GM19455 (cell line): Measurements from ENCODE around the gene SERPINA5.

Experiments used
- ATAC-seq: cut with Tn5 transposase; IDR thresholded peaks from one replicate; pipeline ENCODE4 v1.9.1; 2021; ENCODE audit not compliant: unreplicated experiment

SERPINA5 gene

DNA sequence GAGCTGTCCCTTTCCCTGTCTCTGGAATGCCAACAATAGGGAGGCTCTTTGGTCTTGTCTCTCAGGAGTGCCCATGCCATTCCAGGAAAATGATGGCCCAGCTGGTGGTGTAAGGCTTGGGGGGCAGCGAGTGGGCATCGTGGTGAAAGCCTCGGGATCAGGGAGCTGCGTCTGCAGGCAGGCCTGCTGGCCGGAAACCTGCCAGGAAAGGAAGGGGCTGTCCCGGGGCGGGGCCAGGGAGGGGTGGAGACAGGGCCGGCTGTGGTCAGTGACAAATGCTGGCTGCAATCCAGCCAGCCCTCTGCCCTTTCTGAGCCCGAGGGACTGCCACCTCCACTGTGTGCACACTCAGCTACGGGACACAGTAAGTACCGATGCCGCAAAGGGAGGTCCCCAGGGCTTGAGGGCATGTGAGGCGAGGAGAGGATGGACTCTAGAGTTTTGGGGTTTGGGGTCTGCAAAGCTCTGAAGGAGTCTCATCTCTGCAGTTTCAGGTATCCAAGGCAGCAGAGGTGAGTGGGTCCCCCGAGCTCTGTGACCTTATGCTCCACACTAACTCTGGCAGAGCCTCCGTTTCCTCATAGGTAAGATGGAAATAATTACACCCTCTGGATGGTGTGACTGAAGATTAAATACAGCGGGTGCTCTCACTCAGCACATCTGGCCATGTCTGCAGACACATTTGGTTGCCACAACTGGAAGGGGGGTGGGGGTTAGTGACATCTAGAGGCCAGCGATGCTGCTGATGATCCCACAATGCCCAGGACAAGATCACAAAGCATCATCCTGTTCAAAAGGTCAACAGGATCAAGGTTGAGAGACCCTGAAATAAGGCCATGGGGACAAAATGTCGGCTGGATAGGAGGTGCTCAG is at the start of gene SERPINA5:
TSS of gene SERPINA5 (plus strand) at position 300 of the 873 bp plus-strand sequence. CDS start 5,937 bp downstream, outside the sequence.
- no peak for ATAC-seq

- no peak for ATAC-seq
Observed at GRCh38 chr14:94532447-94532846, 48.8 kb upstream of the SERPINA5 start.

GRCh38 chr14:94535506-94535905 is 45.7 kb upstream of the SERPINA5 start:
- ATAC-seq = no peak

- no peak for ATAC-seq
Observed at GRCh38 chr14:94536836-94537235, 44.4 kb upstream of the SERPINA5 start.

DNA sequence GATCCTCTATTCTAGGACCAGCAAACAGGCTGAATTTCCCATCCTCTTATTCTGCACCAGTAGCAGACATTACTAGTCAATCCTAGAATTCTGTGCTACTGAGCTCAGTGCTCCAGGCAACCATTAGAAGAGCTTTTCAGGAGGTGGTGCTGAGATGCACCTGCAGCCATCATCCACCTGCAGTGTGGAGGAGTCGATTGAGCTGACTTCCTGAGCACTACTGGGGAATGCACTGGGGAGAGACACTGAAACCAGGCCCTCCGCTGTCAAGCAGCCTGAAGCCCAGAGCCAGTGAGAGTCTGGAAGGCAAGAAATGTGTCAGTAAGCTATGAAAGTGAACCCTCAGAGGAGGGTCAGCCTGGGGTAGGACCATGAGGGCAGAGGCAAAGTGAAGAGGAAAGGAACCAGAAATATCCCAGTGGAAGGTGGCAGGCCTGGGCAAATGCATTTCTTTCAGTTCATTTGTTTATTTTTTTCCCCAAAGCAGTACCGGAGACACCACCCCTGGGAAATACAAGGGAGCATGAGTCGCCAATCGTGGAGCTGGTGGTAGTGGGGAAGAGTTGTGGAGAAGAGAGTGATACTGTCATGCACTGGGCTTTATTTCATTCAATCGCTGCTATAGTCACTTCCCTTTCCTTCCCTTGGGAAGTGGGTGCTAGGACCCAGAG is 43.0 kb upstream of the SERPINA5 start:
- ATAC-seq = no peak

GRCh38 chr14:94539181-94539580 is 42.0 kb upstream of the SERPINA5 start:
- ATAC-seq = no peak

DNA sequence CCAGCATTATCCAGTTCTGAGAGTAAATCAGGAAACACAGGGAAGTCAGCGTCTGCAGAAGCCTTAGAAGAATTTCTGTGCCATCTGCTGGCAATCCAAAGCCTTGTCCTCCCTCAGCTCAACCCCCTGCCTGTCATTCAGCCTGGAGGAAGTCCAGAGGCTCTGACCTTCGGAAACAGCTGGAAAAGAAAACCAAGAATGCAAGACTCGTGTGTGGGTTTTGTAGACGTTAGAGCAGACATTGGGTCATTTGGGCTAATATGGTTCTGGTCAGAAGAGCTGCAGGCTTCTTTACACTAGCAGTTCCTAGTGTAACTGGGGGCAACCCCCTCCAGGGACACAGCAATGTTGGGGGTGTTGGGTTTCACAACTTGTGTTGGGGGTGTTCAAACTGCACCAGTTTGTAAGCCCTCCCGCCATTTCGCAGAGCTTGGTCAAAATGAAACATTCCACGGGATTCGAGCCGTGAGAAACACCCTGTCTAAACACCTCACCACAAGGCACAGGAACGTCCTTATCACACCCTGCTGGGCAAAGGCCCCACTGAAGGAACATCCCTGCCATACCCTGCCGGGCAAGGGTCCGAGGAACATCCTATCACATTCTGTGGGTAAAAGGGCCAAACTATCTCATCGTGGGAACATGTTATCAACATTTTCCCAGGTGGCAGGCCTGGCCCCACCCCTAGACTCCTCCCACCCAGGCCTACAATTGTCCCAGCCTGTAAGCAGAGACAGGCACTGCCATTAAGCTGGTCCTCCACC is 41.0 kb upstream of the SERPINA5 start:
- no peak for ATAC-seq

DNA sequence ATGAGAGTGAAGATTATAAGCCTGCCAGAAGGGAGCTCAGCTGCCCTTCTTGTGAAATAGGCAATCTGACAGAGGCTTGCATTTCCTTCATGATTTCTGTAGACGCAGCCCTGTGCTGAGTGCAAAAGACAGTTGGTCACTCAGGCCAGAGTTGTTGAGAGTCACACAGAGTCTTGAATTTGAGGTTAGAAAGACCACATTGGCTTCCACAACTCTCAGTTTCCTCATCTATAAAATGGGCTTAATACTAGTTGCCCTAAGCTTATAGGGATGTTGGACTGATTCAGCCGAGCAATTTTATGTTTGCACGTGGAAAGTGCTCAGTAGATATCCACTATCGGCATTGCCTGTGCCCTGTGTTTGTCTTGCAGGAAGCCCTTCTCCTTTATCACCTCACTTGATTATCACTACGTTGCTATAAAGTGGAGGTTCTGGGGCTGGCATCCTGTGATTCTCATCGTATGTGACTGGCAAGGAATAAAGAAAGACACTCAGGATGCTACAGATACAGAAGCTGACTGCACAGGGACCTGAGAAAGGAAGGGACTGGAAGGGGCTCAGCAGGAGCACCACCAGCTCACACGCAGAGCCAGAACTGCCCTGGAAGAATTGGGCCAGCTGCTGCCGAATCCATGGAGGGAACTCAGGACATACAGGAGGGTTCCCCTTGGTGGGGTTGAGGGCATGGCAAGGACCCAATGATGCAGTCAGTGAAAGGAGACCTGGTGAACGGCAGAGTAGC is 39.8 kb upstream of the SERPINA5 start:
- ATAC-seq = no peak

DNA sequence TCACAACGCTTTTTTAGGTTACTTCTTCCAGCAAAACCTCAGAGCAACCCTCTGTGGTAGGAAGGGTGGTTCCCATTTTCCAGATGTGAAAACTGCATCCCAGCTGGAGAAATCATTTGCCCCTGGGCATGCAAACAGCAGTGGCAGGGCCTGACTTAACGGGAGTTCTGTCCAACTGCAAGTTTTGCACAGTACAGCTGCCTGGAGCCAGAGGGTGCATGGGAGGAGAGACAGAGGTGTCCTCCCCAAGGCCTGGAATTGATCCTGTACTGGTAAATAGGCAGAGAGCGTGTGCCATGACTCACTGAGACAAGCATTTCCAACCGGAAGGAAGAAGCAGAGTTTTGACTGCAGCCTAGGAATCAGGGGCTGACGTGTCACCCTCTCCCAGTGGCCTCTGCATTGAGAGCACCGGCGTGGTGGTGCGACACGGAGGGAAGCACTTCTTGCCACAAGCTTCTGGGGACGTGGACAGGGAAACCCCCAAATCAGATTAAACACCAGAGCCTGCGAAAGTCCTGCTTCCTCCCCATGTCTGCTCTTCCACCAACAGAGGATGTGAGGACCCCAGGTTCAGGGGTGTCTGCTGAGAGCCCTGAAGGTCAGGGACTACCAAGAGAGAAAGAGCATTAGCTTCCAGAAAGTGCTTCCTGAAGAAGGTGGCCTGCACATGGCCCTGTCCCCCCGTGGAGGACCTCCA is 39.0 kb upstream of the SERPINA5 start:
- no peak for ATAC-seq

GRCh38 chr14:94542811-94543440 is 38.3 kb upstream of the SERPINA5 start:
- no peak for ATAC-seq

DNA sequence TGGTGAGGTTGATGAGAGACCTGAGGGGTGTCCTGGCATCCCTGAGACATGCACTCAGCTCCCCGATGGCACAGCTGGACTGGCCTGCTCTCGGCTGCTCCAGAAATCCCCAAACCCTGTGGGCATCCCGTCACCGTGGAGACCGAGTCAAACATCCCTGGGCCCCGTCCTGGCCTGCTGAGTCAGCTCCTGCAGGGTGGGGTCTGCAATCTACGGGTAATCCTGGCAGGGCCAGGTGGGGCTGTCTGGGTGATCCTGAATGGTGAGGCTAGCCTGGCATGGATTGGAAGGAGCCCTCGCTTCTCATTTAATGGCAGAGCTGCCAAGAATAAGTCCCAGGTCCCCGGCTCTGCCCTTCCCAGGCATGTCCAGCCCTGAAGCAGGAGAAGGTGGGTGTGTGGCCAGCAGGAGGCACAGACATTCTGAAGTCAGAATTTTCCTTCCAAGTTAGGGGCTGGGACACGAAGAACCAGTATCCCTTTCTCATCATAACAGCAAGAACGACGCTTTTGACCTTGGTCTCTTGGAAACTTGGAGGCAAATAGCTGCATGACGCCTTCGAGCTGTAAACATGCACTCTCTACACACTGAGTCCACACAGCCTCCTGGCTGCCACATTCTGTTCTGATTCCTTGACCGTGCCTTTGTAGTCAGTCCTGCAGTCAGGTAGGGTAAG is 37.6 kb upstream of the SERPINA5 start:
- ATAC-seq = no peak

- no peak for ATAC-seq
Observed at GRCh38 chr14:94544726-94545125, 36.5 kb upstream of the SERPINA5 start.

- no peak for ATAC-seq
Observed at GRCh38 chr14:94545131-94545841, 35.9 kb upstream of the SERPINA5 start.

GRCh38 chr14:94547151-94547680 is 34.0 kb upstream of the SERPINA5 start:
- no peak for ATAC-seq

- ATAC-seq = no peak
Observed at GRCh38 chr14:94547726-94548125, 33.5 kb upstream of the SERPINA5 start.

DNA sequence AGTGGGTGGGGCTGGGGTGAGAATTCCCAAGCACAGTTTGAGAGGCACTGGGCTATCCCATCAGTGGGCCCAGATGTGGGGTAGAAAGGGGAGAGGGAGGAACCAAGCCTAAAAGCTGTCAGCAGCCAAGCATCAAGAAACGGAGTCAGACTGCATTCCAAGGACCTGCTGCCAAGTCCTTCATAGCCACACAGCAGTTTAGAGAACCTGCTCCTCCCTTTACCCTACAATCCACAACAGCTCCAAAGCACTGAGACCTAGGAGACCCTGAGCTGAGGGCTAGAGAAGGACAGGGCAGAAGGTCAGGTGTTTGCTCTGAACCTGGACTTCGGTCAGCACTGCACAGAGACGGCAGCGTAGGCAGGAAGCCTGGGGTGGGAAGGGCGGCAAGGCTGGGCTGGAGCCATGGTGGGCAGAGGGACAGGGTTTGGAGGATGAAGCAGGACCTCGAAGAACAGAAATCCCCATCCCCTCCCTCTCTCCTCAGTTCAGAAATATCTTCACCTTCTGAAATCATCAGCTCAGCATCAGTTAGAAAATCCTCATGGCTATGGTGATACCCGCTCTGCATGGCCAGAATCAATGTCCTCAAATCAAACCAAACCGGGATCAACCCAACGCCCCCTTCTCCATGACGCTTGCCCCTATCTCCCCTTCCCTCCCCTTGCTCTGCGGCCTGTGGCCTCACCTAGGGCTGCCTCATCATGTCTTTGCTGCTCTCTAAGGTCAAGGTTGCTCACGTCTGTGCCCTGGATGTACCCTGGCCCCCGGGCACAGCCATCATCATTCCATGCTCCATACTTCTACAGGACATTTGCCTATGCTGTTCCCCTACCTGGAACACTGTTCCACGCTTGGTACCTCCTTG is 32.9 kb upstream of the SERPINA5 start:
- no peak for ATAC-seq
